ENCODE measurements around the gene SSUH2.
"Not testable (repeated sequence)": the region's sequence is repeated elsewhere in the genome, so short reads cannot be mapped to it uniquely, and the experiment has no call there.

SSUH2 gene

DNA sequence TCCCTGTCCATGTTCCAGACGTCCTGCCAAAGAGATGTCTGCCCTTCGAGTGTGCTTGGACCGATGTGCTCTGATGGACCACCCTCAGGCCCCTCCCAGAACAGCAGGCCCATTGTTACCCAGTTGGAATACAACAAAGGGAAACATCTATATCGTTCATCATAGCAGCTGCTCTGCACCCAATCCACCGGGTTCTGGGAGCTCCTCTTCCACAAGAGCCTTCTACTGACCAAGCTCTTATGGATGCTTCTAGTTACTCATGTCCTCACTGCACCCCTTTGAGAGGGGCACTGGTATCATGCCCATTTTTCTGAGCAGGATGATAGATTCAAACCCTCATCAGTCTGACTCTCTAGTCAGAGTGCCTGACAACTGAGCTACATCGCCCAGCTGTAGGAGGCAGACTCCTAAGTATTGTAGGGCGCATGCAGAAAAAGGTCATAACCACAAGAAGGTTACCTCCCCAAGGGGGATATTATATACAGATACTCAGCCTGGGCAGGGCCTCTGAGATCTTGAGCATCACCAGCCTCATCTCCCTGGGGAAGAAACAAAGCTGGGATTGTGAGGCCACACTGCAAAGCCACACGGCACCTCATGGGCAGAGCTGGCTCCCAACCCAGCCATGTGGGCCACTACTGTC is at the start of gene SSUH2:
Gene SSUH2, minus strand, starts transcription at position 51 of the 643 bp plus-strand sequence. Its CDS starts 40 bp downstream, at position 11.
- no peak for DNase-seq

DNA sequence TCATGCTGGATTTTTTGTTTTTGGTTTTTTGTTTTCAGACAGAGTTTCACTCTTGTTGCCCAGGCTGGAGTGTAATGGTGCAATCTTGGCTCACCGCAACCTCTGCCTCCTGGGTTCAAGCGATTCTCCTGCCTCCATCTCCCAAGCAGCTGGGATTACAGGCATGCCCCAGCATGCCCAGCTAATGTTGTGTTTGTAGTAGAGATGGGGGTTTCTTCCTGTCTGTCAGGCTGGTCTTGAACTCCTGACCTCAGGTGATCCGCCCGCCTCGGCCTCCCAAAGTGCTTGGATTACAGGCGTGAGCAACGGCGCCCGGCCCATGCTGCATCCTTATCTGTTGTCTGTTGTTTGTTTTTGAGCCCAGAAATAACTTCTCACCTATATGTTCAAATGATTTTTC is 46.7 kb upstream of the SSUH2 start:
- not testable (repeated sequence) for DNase-seq

- DNase-seq, result not testable (repeated sequence)
Observed at GRCh38 chr3:8684992-8685391, 40.4 kb upstream of the SSUH2 start.

DNA sequence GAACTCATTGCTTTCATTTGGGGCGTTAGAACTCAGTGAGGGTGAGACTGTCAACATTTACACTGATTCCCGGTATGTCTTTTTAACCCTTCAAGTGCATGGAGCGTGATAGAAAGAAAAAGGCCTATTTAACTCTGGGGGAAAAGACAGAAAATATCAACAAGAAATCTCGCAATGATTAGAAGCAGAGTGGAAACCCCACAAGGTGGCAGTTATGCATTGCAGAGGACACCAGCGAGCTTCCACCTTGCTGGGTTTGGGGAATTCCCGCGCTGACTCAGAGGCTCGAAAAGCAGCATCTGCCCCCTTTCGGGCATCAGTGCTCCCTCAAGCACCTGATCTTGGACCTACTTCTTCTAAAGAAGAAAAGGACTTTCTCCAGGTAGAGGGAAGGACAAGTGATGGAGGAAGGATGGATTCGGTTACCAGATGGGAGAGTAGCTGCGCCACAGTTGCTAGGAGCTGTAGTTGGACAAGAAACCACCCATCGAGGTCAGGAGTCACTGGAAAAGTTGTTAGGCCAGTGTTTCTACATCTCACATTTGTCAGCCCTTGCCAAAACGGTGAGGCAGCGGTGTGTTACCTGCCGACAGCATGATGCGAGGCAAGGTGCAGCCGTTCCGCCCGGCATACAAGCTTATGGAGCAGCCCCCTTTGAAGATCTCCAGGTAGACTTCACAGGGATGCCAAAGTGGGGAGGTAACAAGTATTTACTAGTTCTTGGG is 38.4 kb upstream of the SSUH2 start:
- DNase-seq, result not testable (repeated sequence)

DNA sequence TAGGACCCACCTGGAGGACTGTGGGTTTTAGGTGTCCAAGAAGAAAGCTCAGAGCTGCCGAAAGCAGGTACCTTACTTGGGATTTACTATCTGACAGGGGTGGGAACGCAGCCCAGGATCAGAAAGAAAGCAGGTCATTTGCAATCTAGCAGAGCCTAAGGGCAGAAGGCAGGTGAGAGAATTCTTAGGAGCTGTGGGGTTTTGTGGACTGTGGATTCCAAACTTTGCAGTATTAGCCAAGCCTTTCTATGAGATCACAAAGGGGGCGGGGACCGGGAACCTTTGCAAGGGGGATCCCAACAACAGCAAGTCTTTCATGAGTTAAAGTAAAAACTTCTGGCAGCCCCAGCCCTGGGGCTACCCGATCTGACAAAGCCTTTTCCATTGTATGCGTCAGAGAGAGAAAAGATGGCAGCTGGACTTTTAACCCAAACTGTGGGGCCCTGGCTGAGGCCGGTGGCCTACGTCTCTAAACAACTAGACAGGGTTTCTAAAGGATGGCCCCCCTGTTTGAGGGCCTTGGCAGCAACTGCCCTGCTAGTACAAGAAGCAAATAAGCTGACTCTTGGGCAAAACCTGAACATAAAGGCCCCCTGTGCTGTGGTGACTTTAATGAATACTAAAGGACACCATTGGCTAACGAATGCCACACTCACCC is 37.4 kb upstream of the SSUH2 start:
- DNase-seq, result not testable (repeated sequence)

DNA sequence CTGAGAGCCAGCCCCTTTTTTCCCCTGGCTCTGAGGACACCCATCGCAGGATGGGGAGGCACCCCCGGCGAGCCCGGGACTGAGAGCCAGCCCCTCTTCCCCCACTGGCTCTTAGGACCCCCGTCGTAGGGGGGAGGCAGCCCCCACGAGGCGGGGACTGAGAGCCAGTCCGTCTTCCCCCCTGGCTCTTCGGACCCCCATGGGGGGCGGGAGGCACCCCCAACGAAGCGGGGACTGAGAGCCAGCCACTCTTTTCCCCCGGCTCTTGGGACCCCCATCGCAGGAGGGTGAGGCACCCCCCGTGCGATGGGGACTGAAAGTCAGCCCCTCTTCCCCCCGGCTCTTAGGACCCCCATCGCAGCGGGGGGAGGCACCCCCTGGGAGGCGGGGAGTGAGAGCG is 36.8 kb upstream of the SSUH2 start:
- no peak for DNase-seq

DNA sequence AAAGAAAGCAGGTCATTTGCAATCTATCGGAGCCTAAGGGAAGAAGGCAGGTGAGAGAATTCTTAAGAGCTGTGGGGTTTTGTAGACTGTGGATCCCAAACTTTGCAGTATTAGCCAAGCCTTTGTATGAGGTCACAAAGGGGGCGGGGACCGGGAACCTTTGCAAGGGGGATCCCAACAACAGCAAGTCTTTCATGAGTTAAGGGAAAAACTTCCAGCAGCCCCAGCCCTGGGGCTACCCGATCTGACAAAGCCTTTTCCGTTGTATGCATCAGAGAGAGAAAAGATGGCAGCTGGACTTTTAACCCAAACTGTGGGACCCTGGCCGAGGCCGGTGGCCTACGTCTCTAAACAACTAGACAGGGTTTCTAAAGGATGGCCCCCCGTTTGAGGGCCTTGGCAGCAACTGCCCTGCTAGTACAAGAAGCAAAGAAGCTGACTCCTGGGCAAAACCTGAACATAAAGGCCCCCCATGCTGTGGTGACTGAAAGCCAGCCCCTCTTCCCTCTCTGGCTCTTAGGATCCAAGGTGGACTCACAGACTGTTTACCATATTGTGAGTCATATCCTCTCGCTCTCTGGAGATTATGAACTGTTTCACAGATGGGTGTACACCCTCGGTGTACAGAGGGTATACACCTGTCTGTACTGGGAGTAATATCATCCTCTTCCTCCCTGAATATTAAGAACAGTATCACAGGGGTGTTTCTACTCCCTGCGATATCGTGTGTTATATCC is 35.4 kb upstream of the SSUH2 start:
- not testable (repeated sequence) for DNase-seq

- DNase-seq, result no peak
Observed at GRCh38 chr3:8678751-8679150, 34.2 kb upstream of the SSUH2 start.

- not testable (repeated sequence) for DNase-seq
Observed at GRCh38 chr3:8677258-8677657, 32.7 kb upstream of the SSUH2 start.

- DNase-seq, result not testable (repeated sequence)
Observed at GRCh38 chr3:8675591-8675990, 31.0 kb upstream of the SSUH2 start.

- no peak for DNase-seq
Observed at GRCh38 chr3:8673083-8673737, 28.6 kb upstream of the SSUH2 start.

DNA sequence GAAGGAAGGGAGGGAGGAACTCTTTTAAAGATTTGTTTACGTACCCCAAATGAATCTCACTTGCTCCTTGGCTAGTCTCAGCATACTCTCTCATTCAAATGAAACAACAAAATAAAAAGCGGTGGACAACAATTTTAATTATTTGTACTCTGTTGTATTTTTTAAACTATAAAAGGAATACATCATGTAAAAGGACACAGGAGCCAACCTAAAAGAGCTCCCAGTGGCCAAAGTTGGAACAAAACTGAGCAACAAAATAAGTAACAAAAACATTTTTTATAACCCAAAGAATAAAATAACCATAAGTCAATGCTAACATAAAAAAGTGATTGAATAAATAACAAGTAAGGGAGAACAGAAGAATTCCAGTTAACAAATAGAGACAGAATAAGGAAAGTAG is 24.4 kb upstream of the SSUH2 start:
- DNase-seq, result no peak

DNA sequence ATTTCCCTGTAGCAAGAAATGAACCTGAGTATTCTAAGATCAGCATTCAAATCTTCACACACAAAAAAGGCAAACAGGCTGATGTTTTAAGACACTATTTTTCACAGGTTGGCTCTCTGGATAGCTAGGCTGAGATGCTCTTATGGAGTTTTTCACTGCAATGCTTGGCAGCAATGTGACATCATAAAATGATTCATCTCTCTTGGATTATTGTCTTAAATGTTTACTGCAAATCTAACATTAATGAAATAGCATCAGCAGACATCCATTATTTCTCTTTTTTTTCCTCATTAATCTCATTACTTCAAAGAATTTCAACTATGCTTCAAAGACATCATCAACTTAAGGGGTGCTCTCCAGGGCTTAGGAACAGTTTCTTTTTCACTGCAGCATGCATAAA is 23.6 kb upstream of the SSUH2 start:
- no peak for DNase-seq

- no peak for DNase-seq
Observed at GRCh38 chr3:8667463-8668091, 23.0 kb upstream of the SSUH2 start.

GRCh38 chr3:8665407-8665896 is 20.9 kb upstream of the SSUH2 start:
- DNase-seq, result peak in 1 of 2 experiments; percentile 21

- peak; percentile 34 to 48 for DNase-seq
Observed at GRCh38 chr3:8663177-8664061, 18.8 kb upstream of the SSUH2 start.

DNA sequence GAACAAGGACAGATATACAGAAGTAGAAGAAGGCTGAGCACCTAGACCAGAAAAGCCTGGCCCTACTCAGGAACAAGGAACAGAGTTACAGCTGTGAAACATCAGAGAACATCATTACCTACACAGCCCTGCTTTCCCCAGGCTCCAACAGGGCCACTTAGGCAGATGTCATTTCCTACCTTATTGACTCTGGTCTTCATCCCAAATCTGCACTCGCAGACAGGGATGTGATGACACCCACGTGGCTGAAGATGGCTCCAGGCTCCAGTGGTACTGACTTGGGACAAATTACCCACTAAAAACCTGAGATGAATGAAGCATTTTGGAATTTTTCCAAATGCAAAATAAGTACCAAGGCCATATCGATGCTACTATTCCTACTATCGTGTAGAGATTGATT is 18.0 kb upstream of the SSUH2 start:
- no peak for DNase-seq

- DNase-seq, result no peak
Observed at GRCh38 chr3:8660175-8661118, 15.8 kb upstream of the SSUH2 start.

DNA sequence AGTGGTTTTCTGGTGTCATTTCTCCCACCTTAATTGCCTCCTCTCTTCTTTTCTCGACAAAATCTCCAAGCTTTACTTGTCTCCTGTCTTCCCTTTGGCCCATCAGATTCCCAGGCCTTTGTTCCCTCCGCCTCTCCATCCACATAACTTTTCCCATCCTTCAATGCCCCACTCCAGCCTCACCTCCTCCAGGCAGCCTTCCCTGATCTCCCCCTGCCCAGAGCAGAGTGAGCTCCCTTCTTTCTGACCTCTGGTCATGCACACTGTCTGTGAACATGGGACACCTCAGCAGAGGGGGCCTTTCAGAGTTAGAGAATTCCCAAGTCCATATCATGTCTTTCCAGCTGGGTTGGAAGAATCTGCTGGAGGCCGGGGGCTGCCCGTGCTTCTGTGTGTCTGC is 14.6 kb upstream of the SSUH2 start:
- no peak for DNase-seq
